HG03159 (cell line): ENCODE data around the gene SSTR4.
"Not testable (repeated sequence)": the region's sequence is repeated elsewhere in the genome, so short reads cannot be mapped to it uniquely, and the experiment has no call there.

Experiments used
- ATAC-seq: cut with Tn5 transposase; IDR thresholded peaks from one replicate; pipeline ENCODE4 v1.9.1; 2021; ENCODE audit warnings: mild to moderate bottlenecking, moderate library complexity; ENCODE audit not compliant: unreplicated experiment

The SSTR4 gene

GRCh38 chr20:23034721-23035671 is at the start of gene SSTR4:
SSTR4 (plus strand) TSS chr20:23035312; CDS start chr20:23035484, 172 bp downstream.
- no peak for ATAC-seq

GRCh38 chr20:22986601-22987000 is 48.5 kb upstream of the SSTR4 start:
- ATAC-seq = no peak

GRCh38 chr20:22991424-22991823 is 43.7 kb upstream of the SSTR4 start:
- not testable (repeated sequence) for ATAC-seq

GRCh38 chr20:22993823-22994222 is 41.3 kb upstream of the SSTR4 start:
- ATAC-seq = no peak

- no peak for ATAC-seq
Observed at GRCh38 chr20:22995923-22996322, 39.2 kb upstream of the SSTR4 start.

GRCh38 chr20:22998476-22998875 is 36.6 kb upstream of the SSTR4 start:
- ATAC-seq = no peak

GRCh38 chr20:22999756-23000155 is 35.4 kb upstream of the SSTR4 start:
- ATAC-seq = no peak

GRCh38 chr20:23000232-23000947 is 34.7 kb upstream of the SSTR4 start:
- ATAC-seq = no peak

GRCh38 chr20:23002276-23002675 is 32.8 kb upstream of the SSTR4 start:
- ATAC-seq = no peak

GRCh38 chr20:23003077-23003635 is 32.0 kb upstream of the SSTR4 start:
- no peak for ATAC-seq

GRCh38 chr20:23003881-23004460 is 31.1 kb upstream of the SSTR4 start:
- ATAC-seq = no peak

- no peak for ATAC-seq
Observed at GRCh38 chr20:23005776-23006175, 29.3 kb upstream of the SSTR4 start.

- ATAC-seq = no peak
Observed at GRCh38 chr20:23007462-23007861, 27.6 kb upstream of the SSTR4 start.

GRCh38 chr20:23007886-23008655 is 27.0 kb upstream of the SSTR4 start:
- no peak for ATAC-seq

GRCh38 chr20:23008667-23009066 is 26.4 kb upstream of the SSTR4 start:
- ATAC-seq = no peak

- ATAC-seq = no peak
Observed at GRCh38 chr20:23009636-23010035, 25.5 kb upstream of the SSTR4 start.

- ATAC-seq = no peak
Observed at GRCh38 chr20:23010096-23010495, 25.0 kb upstream of the SSTR4 start.

- no peak for ATAC-seq
Observed at GRCh38 chr20:23011008-23011721, 23.9 kb upstream of the SSTR4 start.

GRCh38 chr20:23013429-23013828 is 21.7 kb upstream of the SSTR4 start:
- no peak for ATAC-seq

- no peak for ATAC-seq
Observed at GRCh38 chr20:23017516-23017915, 17.6 kb upstream of the SSTR4 start.
